ENCODE measurements around the gene SPECC1L.

DNA sequence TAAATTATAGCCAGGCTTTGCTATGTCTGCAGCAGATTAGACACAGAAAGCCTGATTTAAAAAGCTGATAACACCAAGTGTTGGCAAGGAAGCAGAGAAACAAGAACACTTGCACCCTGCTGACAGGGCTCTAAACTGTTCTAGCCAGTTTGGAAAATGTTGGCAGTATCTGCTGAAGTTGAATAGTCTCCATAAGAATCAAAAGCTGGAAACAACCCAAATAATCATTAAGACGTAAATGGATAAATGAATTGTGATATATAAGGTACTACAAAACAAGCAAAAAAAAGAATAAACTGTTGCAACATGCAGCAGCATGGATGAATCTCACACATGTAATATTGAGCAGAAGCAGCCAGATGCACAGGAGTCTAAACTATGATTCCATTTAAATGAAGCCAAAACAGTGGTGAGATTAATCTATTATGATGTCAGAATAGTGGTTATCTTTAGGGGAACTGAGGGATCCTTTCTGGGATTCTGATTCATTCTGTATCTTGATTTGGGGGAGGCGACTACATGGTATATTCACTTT is 116.4 kb downstream of the SPECC1L start:
- TF ChIP-seq POLR2A (IDR thresholded peaks at IDR 0.05; ENCODE audit: low read depth, low read length) (no peak), POLR2AphosphoS5 (IDR thresholded peaks at IDR 0.05; ENCODE audit: low read depth, low read length) (no peak), PAX5 (IDR thresholded peaks at IDR 0.05; ENCODE audit: insufficient read depth, low read length, severe bottlenecking) (no peak), TAF1 (IDR thresholded peaks at IDR 0.05; ENCODE audit: low read depth, low read length) (no peak), SPI1 (IDR thresholded peaks at IDR 0.05; ENCODE audit: low read depth, low read length) (no peak), POU2F2 (IDR thresholded peaks at IDR 0.05; ENCODE audit: low read depth, low read length) (no peak)
